Bronchial epithelial cell (primary cell): ENCODE measurements around the gene CNOT2. TPM values are rescaled to one million over a fixed set of nuclear protein-coding genes. Genes with fewer than 3 reads are reported as not detected.

ENCODE experiments used
- DNase-seq: peaks from one replicate; pipeline ENCODE4 v3.0.0-alpha.2; 2010; ENCODE audit warnings: low read depth
- FAIRE-seq: peaks from 2 replicates; lab custom pipeline; 2011; peaks lifted over from hg19 to GRCh38; lab: Jason Lieb, UNC
- H3K27me3 ChIP-seq: 2 replicates; pipeline ENCODE4 v1.5.1; 2011; ENCODE audit warnings: low read length; ENCODE audit not compliant: control insufficient read depth, insufficient read depth
- H3K36me3 ChIP-seq: 2 replicates; pipeline ENCODE4 v1.5.1; 2011; ENCODE audit warnings: low read length; ENCODE audit not compliant: control insufficient read depth, insufficient read depth
- H3K4me3 ChIP-seq: 2 replicates; pipeline ENCODE4 v1.5.1; 2011; ENCODE audit warnings: mild to moderate bottlenecking, low read depth, low read length, control low read depth
- CTCF ChIP-seq: IDR thresholded peaks from 2 replicates; pipeline ENCODE4 v1.5.1; 2011; ENCODE audit warnings: mild to moderate bottlenecking, moderate library complexity, low read length, control low read depth, inconsistent platforms; ENCODE audit not compliant: insufficient read depth, severe bottlenecking
- total RNA-seq: library from RNA; depleted of rRNA; stranded (reverse); fragments of >200 nt; gene quantifications from 2 replicates; pipeline ENCODE4 v1.2.1, GENCODE V29; 2014

The CNOT2 gene
- total RNA-seq, 1 donor from 2014 or later = 116 TPM

GRCh38 chr12:70321191-70321590 lies 78.0 kb downstream of the CNOT2 start:
- no peaks in the 10 kb centered on the region for H3K27me3 ChIP-seq
- no peak for TF ChIP-seq CTCF
- H3K4me3 ChIP-seq = no peak overlapping the region
- peaks cover 1% of the 10 kb centered on the region for H3K36me3 ChIP-seq
- no peak for FAIRE-seq
- DNase-seq = no peak

- DNase-seq (no peak), FAIRE-seq (no peak)
- H3K4me3 ChIP-seq = no peak overlapping the region
- no peak for TF ChIP-seq CTCF
- H3K27me3 ChIP-seq = no peaks in the 10 kb centered on the region
- H3K36me3 ChIP-seq = peaks cover 1% of the 10 kb centered on the region
These were observed 84.3 kb downstream of the CNOT2 start for GRCh38 chr12:70327541-70327940.

- no peaks in the 10 kb centered on the region for H3K27me3 ChIP-seq
- no peak overlapping the region for H3K4me3 ChIP-seq
- FAIRE-seq = no peak
- DNase-seq = no peak
- TF ChIP-seq CTCF = no peak
- no peaks in the 10 kb centered on the region for H3K36me3 ChIP-seq
These were observed 86.5 kb downstream of the CNOT2 start for GRCh38 chr12:70329728-70330127.

GRCh38 chr12:70330158-70330557 lies 86.9 kb downstream of the CNOT2 start:
- H3K27me3 ChIP-seq = no peaks in the 10 kb centered on the region
- peak; percentile 10 for DNase-seq
- H3K4me3 ChIP-seq = no peak overlapping the region
- H3K36me3 ChIP-seq = no peaks in the 10 kb centered on the region
- no peak for FAIRE-seq
- no peak for TF ChIP-seq CTCF

- FAIRE-seq (no peak), DNase-seq (peak; percentile 37)
- H3K36me3 ChIP-seq = peaks cover 2% of the 10 kb centered on the region
- no peaks in the 10 kb centered on the region for H3K27me3 ChIP-seq
- H3K4me3 ChIP-seq = no peak overlapping the region
- no peak for TF ChIP-seq CTCF
These were observed 89.0 kb downstream of the CNOT2 start for GRCh38 chr12:70332236-70332635.

GRCh38 chr12:70334742-70335141 lies 91.5 kb downstream of the CNOT2 start:
- no peaks in the 10 kb centered on the region for H3K27me3 ChIP-seq
- DNase-seq = no peak
- H3K36me3 ChIP-seq = peaks cover 8% of the 10 kb centered on the region
- no peak for FAIRE-seq
- no peak overlapping the region for H3K4me3 ChIP-seq
- TF ChIP-seq CTCF = no peak
